Thyroid gland (tissue), 4 donors: ENCODE data around the gene SPIB. TPM values are rescaled to one million over a fixed set of nuclear protein-coding genes. Genes with fewer than 3 reads are reported as not detected.

ENCODE experiments used
- DNase-seq, 2 donors: peaks; one replicate each; pipeline ENCODE4 v3.0.0-alpha.2; 2019
- H3K27ac ChIP-seq, 3 donors: fragments of 200-600 bp; sonication (generic); 1 replicate in 2 of 3; 2 replicates in 1 of 3; pipeline ENCODE4 v1.5.1; 2016 to 2019; ENCODE audit warnings: mild to moderate bottlenecking in 1 of 3, moderate library complexity in 1 of 3
- H3K27me3 ChIP-seq: fragments of 200-600 bp; sonication (generic); one replicate; pipeline ENCODE4 v1.5.1; 2019
- H3K36me3 ChIP-seq, 2 donors: fragments of 200-600 bp; sonication (generic); one replicate each; pipeline ENCODE4 v1.5.1; 2016 to 2019
- H3K4me1 ChIP-seq, 2 donors: fragments of 200-600 bp; sonication (generic); one replicate each; pipeline ENCODE4 v1.5.1; 2017 to 2019
- H3K4me3 ChIP-seq, 3 donors: fragments of 200-600 bp; sonication (generic); replicated peaks in 1 of 3; 1 replicate in 2 of 3; 2 replicates in 1 of 3; pipeline ENCODE4 v1.5.1; 2016; ENCODE audit warnings: mild to moderate bottlenecking in 1 of 3
- H3K9me3 ChIP-seq: fragments of 200-600 bp; sonication (generic); one replicate; pipeline ENCODE4 v1.5.1; 2017
- CTCF ChIP-seq, 6 experiments: fragments of 200-600 bp in 3 of 6; fragments of 450-650 bp in 3 of 6; sonication (generic) in 3 of 6; IDR thresholded peaks; one replicate each; pipeline ENCODE4 v1.5.1; 2016 to 2019; ENCODE audit warnings: antibody characterized with exemption in 6 of 6, mild to moderate bottlenecking in 2 of 6, inconsistent platforms in 1 of 6, moderate library complexity in 1 of 6
- POLR2A ChIP-seq, 2 donors: fragments of 450-650 bp; IDR thresholded peaks; one replicate each; pipeline ENCODE4 v1.6.1; 2017; ENCODE audit warnings: antibody characterized with exemption in 2 of 2, mild to moderate bottlenecking in 2 of 2, moderate library complexity in 1 of 2
- WGBS, 2 donors: methylation state at CpG; one replicate each; pipeline ENCODE4 v1.1.5; 2017; 5-methylcytosine and 5-hydroxymethylcytosine counted together
- intact Hi-C: fragments of 100-400 bp; cut with DNase I; formaldehyde crosslinking; loops from one replicate; pipeline ENCODE4 v1.15.1; 2023
- total RNA-seq, 4 donors: library from RNA; depleted of rRNA; stranded (reverse); fragments of >200 nt; gene quantifications; one replicate each; pipeline ENCODE4 v1.2.3, GENCODE V29; 2016

Gene SPIB
- total RNA-seq, 4 donors from 2014 or later: not detected

- no peak for TF ChIP-seq CTCF (IDR thresholded peaks at IDR 0.05)
- no peak for TF ChIP-seq POLR2A (IDR thresholded peaks at IDR 0.05)
- intact Hi-C loops: no loop called here
- 93 to 99% methylated on average over 4 of the region's 4 CpGs for WGBS, 2 donors
Measured at GRCh38 chr19:50393589-50393988, 25.1 kb upstream of the SPIB start.

GRCh38 chr19:50394017-50394416, 24.7 kb upstream of the SPIB start:
- TF ChIP-seq POLR2A (IDR thresholded peaks at IDR 0.05) (no peak), CTCF (IDR thresholded peaks at IDR 0.05) (no peak)
- intact Hi-C loops: no loop called here
- no peak overlapping the region for H3K27ac ChIP-seq
- no peak overlapping the region for H3K4me3 ChIP-seq
- H3K4me1 ChIP-seq: peaks cover 4 to 16% of the 10 kb centered on the region in 2 donors
- no peaks in the 10 kb centered on the region for H3K27me3 ChIP-seq
- H3K36me3 ChIP-seq: no peaks in the 10 kb centered on the region
- WGBS, 2 donors: 95 to 96% methylated on average over 4 to 9 of the region's 9 CpGs
- H3K9me3 ChIP-seq: no peaks in the 10 kb centered on the region
- DNase-seq: no peak

More at GRCh38 chr19:50393589-50393988, 25.1 kb upstream of the SPIB start:
- no peak for DNase-seq
- no peaks in the 10 kb centered on the region for H3K36me3 ChIP-seq
- no peak overlapping the region for H3K4me3 ChIP-seq
- H3K4me1 ChIP-seq: peaks cover 4 to 16% of the 10 kb centered on the region in 2 donors
- no peaks in the 10 kb centered on the region for H3K9me3 ChIP-seq
- no peaks in the 10 kb centered on the region for H3K27me3 ChIP-seq
- no peak overlapping the region for H3K27ac ChIP-seq

- DNase-seq: no peak
- no peak overlapping the region for H3K27ac ChIP-seq
- WGBS, 2 donors: 87 to 90% methylated on average over 12 to 13 of the region's 13 CpGs
- H3K36me3 ChIP-seq: no peaks in the 10 kb centered on the region
- no peaks in the 10 kb centered on the region for H3K27me3 ChIP-seq
- intact Hi-C loops: no loop called here
- H3K4me3 ChIP-seq: no peak overlapping the region
- H3K9me3 ChIP-seq: no peaks in the 10 kb centered on the region
- H3K4me1 ChIP-seq: no peaks in the 10 kb centered on the region
- no peak for TF ChIP-seq POLR2A (IDR thresholded peaks at IDR 0.05)
- TF ChIP-seq CTCF (IDR thresholded peaks at IDR 0.05): no peak
Measured at GRCh38 chr19:50398675-50399367, 19.9 kb upstream of the SPIB start.

GRCh38 chr19:50399368-50399745, 19.4 kb upstream of the SPIB start:
- H3K9me3 ChIP-seq: no peaks in the 10 kb centered on the region
- TF ChIP-seq POLR2A (IDR thresholded peaks at IDR 0.05) (no peak), CTCF (IDR thresholded peaks at IDR 0.05) (no peak)
- intact Hi-C loops: no loop called here

GRCh38 chr19:50401605-50402450, 16.9 kb upstream of the SPIB start:
- Histone ChIP-seq H3K4me1 (no peaks in the 10 kb centered on the region), H3K27ac (no peak overlapping the region), H3K9me3 (no peaks in the 10 kb centered on the region), H3K36me3 (no peaks in the 10 kb centered on the region), H3K27me3 (no peaks in the 10 kb centered on the region), H3K4me3 (no peak overlapping the region)
- intact Hi-C loops: no loop called here
- no peak for DNase-seq
- TF ChIP-seq POLR2A (IDR thresholded peaks at IDR 0.05) (no peak), CTCF (IDR thresholded peaks at IDR 0.05) (no peak)
- 96% methylated on average over 35 to 47 of the region's 48 CpGs for WGBS, 2 donors

More at GRCh38 chr19:50399368-50399745, 19.4 kb upstream of the SPIB start:
- Histone ChIP-seq H3K27ac (no peak overlapping the region), H3K4me3 (no peak overlapping the region), H3K36me3 (no peaks in the 10 kb centered on the region), H3K4me1 (no peaks in the 10 kb centered on the region), H3K27me3 (no peaks in the 10 kb centered on the region)
- no peak for DNase-seq
- 100% methylated on average over 7 to 10 of the region's 10 CpGs for WGBS, 2 donors
